Raji (cell line): ENCODE data around the gene PPP2R1A.

ENCODE experiments used
- POLR2A ChIP-seq: IDR thresholded peaks from 2 replicates; pipeline ENCODE4 v1.6.1; 2011; ENCODE audit warnings: low read depth, low read length, control low read depth; ENCODE audit not compliant: insufficient read depth

PPP2R1A gene

GRCh38 chr19:52189735-52190486 lies at the start of gene PPP2R1A:
Gene PPP2R1A (plus strand): TSS chr19:52190052. CDS start chr19:52190097, 45 bp downstream.
- TF ChIP-seq POLR2A = peak; percentile 17

DNA sequence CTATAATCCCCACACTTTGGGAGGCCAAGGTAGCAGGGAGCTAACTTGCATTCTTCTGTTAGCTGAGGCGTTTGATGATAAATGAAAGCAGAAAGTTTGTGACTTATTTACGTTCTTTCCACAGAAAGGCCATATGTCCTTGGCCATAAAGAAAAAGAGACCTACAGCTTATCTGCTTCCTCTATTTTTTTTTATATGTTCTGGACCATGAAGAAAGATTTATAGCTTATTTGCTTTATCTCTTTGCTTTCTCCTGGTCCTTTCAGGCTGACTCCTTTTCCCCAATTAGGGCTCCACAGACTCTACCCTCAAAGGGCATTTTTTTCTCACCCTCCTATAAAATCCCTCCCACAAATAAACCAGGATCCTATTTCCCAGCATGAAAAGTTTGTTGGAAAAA lies 48.6 kb upstream of the PPP2R1A start:
- TF ChIP-seq POLR2A = no peak

DNA sequence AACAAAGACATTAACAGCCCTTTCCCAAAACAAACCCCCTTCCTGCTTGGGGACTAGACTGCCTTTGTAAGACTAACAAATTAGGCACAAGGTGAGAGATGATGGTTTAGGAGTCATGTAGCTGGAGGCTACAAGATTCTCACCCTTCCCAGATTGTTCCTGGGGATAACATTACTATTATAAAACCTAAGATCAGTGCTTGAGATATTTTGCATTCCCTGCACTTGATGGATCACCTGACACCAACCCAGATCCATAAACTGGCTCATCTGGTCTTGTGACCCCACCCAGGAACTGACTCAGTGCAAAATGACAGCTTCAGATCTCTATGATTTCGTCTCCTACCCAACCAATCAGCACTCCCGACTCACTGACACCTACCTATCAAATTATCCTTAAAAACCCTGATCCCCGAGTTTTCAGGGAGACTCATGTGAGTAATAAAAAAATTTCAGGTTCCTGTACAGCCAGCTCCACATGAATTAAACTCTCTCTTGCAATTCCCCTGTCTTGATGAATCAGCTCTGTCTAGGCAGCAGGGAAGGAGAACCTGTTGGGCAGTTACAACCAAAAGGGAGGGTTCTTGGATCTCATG lies 47.8 kb upstream of the PPP2R1A start:
- TF ChIP-seq POLR2A = no peak

- TF ChIP-seq POLR2A = no peak
Observed at GRCh38 chr19:52148256-52148655, 41.6 kb upstream of the PPP2R1A start.

DNA sequence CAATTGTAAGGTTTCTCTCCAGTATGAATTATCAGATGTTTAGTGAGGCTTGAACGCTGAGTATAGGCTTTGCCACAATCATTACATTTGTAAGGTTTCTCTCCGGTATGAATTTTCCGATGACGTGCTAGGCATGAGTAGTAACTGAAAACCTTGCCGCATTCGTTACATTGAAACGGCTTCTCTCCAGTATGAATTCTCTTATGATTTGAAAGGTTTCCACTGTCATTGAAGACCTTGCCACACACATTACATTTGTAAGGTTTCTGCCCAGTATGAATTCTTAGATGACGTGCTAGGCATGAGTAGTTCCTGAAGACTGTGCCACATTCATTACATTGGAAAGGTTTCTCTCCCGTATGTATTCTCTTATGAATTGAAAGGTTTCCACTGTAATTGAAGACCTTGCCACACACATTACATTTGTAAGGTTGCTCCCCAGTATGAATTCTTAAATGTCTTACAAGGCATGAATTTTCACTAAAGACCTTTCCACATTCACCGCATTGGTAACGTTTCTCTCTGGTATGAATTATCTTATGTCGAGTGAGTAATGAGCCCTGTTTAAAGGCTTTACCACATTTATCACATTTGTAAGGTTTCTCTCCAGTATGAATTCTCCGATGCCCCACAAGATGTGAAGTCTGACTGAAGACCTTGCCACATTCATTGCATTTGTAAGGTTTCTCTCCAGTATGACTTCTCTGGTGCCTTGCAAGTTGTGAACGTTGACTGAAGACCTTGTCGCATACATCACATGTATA lies 34.1 kb upstream of the PPP2R1A start:
- no peak for TF ChIP-seq POLR2A

- no peak for TF ChIP-seq POLR2A
Observed at GRCh38 chr19:52170304-52170703, 19.5 kb upstream of the PPP2R1A start.

GRCh38 chr19:52170863-52171320 lies 19.0 kb upstream of the PPP2R1A start:
- no peak for TF ChIP-seq POLR2A

DNA sequence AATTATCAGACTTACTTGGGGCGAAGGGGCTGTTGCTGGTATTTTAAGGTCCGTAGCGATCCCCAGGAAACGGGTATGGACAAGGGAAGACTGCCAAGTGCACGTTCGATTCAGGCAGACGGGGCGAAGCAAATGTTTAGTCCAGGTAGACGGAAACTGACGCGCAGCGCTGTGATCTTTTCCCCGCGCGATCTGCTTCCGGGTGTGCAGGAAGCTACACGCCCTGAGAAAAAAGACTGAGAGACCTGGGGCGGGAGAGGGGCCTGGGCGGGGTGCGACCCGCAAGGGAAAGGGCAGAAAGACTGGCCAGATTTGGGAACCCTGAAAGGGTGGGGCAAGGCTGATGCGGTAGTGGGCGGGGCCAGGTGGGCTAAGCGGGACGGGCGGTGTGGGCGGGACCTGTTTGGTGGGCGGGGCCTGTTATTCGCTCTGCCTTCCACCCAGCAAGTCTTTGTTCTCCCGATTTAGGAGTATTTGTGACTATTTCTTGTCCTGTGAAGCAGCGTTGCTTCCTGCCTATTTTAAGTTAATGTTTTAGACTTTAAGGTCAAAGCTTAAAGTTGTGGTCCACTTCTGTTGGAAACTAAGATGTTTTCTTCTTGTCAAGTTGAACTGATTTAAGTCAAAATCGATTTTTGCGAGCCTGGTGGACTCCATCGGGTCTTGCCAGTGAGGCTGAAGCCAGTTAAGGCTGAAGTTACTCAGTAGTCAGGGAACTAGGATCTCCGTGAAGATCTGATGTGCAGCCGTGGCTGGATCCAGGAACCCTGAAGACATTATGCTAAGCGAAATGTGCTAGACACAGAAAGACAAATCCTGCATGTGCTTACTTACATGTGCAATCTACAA lies 18.3 kb upstream of the PPP2R1A start, which contains the start of gene ZNF836:
Gene ZNF836 (minus strand): TSS at position 301 of the 849 bp plus-strand sequence. CDS start 3,549 bp downstream, outside the sequence.
- peak; percentile 50 for TF ChIP-seq POLR2A

DNA sequence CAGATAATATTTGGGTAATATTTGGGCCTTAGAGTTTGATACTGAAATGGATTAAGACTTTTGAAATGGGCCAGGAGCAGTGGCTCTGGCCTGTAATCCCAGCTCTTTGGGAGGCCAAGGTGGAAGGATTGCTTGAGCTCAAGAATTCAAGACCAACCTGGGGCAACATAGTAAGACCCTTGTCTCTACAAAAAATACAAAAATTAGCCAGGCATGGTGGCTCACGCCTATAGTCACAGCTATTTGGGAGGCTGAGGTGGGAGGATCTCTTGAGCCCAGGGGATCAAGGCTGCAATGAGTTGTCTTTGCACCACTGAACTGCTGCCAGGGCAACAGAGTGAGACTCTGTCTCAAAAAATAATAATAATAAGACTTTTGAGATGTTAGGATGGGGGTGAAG lies 17.5 kb upstream of the PPP2R1A start:
- TF ChIP-seq POLR2A = no peak

DNA sequence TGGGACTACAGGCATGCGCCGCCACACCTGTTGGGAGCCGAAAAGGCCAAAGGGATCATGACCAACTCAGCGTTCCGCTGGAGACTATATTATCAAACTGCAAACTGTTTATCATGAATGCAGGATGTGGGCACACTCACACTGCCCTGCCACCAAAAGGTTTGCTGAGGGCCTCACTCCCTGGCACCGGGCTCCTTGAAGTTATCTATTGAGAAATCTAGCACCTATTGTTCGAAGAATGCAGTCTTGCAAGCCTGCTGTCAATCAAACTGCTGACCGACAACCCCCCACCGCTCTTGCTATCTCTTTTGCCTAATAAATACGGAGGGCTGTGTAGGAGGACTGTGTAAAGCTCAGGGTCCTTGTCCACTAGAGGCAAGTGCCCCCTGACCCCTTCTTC lies 13.3 kb upstream of the PPP2R1A start:
- TF ChIP-seq POLR2A = no peak

DNA sequence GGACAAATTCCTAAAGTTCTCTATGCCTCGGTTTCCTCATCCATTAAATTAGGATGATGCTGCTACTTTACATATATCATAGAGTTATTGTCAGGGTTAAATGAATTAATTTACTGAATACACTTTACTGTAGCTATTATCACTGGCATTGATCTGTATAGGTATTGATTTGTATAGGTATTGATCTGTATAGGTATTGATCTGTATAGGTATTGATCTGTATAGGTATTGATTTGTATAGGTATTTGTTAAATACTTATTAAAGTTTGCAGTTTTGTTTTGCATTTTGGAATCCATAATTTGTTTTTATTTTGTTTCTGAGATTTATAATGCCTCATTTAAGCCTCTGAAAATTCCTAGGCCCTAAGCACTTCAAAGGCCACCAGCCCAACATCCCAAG lies 2.4 kb upstream of the PPP2R1A start:
- TF ChIP-seq POLR2A = no peak

DNA sequence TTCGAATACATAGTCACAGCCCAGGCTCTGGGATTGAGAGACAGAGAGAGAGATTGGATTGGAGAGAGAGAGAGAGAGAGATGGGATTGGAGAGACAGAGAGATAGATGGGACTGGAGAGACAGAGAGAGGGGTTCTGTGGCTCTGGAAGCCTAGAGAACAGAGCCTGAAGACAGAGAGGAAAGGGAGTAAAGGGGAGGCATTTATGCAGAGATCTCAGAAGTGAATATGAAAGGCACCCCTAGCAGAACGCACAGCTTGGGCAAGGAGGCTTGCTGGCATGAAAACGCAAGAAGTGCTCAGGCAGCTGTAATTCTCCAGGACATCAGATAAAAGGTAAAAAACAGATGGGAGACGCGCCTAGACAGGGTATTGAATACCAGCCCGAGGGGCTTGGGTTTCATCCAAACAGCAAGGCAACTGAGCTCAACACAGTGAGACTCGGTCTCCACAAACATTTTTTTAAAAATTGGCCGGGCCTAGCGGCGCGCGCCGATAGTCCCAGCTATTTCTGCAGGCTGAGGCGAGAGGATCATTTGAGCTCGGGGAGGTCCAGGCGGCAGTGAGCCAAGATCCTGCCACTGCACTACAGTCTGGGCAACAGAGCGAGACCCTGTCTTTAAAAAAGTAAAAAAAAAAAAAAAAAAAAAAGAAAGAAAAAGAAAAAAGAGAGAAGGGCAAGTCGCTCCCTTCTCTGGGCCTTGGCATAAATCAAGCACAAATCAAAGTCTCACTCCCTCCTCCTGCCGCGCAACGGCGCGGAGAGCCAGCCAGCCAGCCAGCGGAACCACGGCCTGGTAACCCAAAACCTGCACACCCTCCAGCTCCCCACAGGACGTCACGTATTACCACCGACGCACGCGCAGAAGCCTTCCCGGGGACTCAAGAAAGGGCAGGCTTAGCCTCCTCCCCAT lies 774 bp upstream of the PPP2R1A start:
- peak; percentile 75; the same call in 1 of the 2 replicates for TF ChIP-seq POLR2A

- TF ChIP-seq POLR2A = no peak
Observed at GRCh38 chr19:52190487-52191293, 838 bp downstream of the PPP2R1A start.
